ENCODE data around the gene KLK8.

Gene KLK8, protein sequence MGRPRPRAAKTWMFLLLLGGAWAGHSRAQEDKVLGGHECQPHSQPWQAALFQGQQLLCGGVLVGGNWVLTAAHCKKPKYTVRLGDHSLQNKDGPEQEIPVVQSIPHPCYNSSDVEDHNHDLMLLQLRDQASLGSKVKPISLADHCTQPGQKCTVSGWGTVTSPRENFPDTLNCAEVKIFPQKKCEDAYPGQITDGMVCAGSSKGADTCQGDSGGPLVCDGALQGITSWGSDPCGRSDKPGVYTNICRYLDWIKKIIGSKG

DNA sequence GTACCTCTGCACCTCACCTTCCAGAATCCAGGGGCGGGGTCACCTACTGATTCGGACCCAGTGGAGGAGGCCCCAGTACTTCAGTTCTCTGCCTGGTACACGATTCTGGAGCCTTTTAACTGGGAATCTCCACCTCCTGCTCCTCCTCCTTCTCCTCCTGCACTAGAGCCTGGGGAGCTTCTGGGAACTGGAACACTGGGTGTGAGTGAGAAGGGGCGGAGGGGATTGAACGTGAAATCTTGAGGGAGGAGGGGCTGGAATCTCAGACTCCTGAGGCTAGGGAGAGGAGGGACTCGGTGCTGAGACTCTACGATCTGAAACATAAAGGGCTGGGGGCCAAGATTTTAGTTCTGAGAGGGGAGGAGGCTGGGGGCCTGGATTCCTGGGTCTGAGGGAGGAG, at the start of gene KLK8:
KLK8 (minus strand) TSS at position 90 of the 400 bp plus-strand sequence. CDS start 437 bp downstream, outside the sequence.
- no peak for DNase-seq

DNA sequence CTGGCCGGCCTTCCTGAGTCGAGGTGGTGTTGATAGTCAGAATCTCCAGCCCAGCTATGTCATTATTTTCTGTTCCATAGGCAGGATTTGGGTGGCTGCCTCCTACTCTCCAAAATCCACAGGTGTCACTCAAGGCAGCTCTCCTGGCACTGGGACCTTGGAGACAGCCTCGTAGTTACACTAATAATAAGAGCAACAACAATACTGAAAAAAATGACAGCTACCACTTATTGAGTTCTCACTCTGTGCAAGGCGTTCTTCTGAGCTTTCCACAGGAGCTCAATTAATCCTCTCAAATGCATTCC, 45.6 kb upstream of the KLK8 start:
- DNase-seq: no peak

DNA sequence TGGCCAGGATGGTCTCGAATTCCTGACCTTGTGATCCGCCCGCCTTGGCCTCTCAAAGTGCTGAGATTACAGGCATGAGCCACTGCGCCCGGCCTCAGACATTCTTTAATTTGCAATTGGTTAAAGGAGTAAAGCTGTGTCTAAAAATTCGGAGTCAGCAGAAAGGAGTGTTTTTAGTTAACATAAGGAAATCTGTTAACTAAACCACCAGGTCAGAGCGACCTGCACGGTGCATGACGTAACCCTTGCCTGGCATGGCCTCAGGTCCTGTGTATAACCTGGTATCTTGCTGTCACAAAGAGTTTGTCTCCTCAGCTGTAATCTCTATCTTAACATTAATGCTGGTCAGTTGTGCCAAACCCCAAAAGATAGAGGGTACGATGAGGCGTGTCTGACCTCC, 42.9 kb upstream of the KLK8 start:
- DNase-seq: no peak

DNA sequence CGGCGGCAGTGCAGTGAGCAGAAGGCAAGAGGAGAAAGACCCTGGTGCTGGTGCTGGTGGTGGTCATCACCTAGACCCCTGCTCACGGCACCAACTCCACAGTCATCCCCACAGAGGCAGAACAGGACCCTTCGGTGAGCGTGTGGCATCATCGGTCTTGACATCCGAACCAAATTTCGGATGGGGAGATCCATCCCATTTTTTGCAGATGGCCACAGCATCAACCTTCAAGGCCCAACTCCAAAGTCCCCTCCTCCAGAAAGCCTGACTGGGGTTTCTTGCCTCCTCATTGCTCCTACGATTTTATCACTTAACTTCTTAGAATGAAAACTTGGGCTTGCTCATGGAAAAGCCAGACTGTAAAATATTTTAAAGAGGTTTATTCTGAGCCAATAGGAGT, 42.1 kb upstream of the KLK8 start:
- no peak for DNase-seq

DNA sequence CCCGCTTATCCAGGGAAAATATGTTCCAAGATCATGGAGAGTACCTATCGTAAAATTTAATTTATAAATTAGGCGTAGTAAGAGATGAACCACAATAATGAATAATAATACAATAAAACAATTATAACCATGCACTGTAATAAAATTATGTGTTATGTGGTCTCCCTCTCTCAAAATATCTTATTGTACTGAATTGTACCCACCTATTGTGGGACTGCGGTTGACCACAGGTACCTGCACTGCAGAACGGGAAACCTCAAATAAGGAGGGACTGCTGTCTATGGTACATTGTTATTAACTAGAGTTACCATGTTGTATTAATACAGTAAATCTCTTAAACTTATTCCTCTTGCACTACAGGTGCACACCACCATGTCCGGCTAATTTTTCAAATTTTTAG, 38.7 kb upstream of the KLK8 start:
- no peak for DNase-seq

DNA sequence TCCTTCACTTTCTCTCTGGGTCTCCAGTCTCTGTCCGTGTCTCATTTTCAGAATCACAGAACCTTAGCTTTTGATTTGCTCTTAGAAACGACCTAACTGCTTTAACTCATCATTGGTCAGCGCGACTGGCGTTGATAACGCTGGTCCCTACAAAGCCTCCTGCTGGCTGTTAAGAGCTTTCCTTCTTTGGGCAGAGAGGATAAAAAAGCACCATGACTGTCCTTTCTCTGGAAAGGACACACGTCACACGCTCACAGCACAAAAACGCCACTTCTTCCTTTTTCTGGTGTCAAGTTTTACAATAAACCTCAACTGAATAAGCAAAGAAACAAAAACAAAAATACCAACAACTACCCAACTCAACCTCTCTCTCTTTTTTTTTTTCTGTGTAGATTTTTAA, 35.1 kb upstream of the KLK8 start:
- no peak for DNase-seq

DNA sequence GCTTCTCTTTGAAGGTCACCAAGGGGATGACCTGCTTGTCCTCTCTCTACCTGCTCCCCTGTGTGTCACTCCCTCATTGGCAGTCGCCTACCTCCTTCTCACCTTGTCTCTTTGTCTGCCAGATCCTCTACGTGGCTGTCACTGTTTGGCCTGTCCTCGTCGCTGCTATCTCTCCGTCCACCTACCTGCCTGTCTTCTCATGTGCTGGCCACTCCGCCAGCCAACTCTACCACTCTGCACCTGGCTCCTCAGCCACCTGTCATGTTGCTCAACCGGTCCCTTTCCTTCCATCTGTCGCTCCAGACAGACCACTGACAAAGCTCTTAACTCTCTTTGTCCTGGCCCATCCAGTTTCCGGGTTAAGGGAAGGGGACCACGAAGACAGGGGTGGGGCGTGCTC, 33.3 kb upstream of the KLK8 start, which contains the start of gene KLK12:
KLK12 (minus strand) TSS at position 299 of the 400 bp plus-strand sequence. CDS start 381 bp downstream, outside the sequence.
- DNase-seq: peak; percentile 69

DNA sequence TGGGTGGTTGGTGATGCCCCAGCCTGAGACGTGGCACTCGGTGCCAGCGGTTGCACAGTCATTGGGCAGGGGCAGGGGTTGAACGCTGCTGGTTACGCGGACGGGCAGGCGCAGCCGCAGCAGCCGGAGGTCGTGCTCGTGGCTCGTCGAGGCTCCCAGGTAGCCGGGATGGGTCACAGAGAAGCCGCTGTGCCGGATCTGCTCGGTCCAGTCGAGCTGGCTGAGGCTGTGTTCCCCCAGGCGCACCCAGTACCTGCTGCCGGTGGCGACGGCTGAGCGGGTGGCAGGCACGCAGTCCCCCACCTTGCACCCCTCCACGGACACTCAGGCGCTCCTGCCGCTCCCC, 30.4 kb upstream of the KLK8 start:
- no peak for DNase-seq

DNA sequence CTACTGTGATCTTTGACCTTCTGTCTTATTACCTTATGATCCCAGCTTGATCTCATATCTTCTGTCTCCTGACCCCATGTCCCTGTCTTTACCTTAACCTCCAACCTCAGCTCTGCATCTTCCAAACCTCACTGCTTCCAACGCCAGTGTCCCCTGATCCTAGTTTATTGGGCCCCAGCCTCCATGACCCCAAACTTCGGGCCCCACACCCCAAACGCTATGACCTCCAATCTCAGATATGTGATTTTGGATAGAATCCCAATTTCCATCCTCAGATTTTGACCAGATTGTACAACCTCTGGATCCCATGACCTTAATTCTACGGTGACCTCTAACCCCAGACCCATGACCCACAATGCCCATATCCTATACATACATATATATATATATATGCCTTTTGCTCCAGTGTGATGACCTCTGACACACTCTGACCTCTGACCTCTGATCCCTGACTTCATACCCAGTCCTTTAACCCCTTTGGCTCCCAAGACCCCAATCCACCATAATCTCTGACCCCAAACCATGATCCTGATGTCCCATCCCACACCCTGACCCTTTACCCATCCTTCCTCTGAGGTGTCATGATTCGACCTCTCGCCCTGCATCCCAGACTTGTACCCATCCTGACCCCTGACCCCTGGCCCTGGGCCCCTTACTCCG, 29.9 kb upstream of the KLK8 start:
- DNase-seq: no peak

DNA sequence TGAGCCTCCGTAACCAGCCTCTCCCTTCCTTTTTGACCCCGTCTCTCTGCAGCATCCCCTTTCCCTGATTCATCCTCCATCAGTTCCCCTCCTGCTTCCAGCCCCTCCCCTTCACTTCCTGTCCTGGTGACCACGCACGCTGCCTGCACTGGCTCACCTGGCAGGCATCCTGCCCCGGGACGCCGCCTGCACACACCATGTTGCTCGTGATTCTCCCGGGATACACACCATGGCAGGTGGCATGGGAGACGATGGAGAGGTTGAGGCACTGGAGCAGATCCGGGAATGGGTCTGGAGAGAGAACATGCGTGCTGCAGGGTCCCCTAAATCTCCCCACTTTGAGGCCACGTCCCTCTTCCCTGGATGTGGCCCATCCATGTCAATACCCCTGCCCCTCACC, 29.2 kb upstream of the KLK8 start:
- no peak for DNase-seq

DNA sequence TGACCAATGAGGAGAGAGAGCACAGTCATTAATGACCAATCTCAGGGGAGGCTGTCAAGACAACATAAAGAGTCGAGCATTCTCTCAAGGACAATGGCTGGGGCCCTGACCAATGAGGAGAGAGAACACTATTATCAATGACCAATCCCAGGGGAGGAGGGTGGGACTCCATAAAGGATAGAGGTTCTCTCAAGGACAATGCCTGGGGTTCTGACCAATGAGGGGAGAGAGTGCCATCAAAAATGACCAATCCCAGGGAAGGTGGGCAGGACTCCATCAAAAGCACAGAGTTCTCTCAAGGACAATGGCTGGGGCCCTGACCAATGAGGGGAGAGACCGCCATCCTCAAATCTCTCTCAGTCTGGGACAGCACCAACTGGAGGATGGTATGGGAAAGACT, 28.3 kb upstream of the KLK8 start:
- DNase-seq: no peak

DNA sequence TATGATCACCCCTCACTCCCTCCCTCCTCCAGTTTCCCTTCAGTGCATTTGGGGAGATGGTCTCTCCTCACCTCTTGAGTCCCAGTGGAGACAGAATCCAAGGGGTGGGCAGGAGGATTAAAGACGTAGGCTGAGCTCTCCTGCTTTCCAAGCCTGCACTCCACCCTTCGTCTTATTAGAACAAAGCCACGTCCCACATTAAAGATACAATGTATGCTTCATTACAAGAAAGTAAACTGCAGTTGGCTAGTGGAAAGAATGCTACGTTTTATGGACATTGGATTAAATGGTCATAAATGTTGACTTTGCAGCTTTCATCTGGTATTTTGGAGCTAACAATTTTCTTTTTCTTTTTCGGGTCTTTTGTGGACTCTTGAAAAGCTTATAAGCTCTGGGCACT, 26.5 kb upstream of the KLK8 start:
- DNase-seq: no peak

DNA sequence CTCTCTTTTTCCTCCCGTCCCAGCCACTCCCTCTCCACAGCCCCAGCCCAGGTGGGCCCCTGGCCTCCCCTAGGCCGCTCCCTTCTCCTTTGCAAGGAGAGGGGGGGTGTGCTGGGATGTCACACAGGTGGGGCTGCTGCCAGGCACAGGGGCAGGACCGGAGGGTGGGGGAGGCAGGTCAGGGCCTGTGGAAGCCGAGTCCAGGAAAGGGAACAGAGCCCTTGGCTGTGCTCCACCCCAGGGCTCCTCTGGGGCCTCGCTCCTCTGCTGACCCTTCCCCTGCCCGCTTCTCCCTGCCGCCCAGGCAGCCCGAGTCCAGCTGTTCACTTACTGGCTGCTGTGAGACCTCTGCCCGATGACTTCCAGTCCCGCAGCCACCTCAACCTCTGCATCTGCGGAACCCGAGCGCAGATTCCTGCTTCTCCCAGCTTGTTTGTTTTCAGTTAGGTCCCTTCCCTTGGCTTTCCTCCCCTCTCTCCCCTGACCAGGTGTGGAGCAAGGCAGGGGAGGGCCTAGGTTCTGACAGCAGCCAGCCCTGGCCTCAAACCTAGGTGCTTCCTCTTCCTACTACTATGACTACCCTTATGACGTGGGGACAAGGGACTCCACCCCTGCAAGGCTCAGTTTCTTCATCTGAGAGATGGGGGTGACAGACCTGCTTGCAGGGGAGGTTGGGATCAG, 25.9 kb upstream of the KLK8 start:
- peak; percentile 20 for DNase-seq

DNA sequence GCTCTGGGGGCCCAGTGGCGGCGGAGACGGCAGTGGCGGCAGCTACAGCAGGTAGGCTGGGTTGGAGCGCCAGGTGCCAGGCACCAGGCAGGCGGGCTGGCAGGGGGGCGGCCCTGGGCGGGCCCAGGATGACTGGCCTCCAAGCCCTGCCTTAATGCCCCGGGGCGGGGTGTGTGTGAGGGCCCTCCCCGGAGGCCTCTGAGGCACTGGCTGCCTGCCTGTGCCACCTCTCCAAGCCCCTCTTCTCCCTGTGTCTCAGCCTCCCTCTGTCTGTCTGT, 25.1 kb upstream of the KLK8 start, which contains the start of gene KLK11:
KLK11 (minus strand) TSS at position 63 of the 278 bp plus-strand sequence. CDS start 985 bp downstream, outside the sequence.
- DNase-seq: peak; percentile 48

DNA sequence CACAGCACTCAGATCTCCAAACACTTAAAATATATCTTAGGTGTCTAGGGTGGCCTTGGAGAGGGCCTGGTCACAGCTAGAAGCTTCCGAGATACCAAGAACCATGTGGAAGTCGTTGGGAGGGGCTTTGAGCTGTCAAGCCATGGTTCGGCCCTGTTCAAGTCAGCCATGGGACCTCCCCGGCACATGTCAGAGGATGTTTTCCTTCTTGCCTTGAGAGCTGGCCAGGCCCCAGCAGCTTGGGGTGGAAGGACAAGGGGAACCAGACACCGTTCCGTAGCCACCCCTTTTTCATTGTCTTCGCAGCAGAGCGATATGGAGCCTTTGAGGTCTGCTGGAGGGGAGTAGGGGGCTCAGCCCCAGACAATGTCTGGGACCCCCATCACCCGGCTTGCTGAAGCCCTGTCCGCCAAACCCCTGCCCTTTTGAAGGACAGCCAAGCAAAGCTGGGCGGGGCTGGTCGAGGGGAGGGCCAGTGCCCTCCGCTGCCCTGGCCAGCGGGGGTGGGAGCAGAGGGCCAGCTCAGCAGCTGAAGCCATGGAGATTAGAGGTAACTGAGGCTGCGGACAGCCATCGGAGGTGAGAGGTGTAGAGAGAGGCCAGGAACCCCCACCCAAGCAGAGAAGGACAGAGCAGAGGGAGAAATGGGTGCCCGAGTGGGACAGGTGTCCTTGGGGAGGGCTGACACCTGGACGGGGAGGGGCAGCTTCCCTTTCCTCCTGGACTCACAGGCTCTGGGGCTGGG, 24.6 kb upstream of the KLK8 start:
- DNase-seq: peak; percentile 35

DNA sequence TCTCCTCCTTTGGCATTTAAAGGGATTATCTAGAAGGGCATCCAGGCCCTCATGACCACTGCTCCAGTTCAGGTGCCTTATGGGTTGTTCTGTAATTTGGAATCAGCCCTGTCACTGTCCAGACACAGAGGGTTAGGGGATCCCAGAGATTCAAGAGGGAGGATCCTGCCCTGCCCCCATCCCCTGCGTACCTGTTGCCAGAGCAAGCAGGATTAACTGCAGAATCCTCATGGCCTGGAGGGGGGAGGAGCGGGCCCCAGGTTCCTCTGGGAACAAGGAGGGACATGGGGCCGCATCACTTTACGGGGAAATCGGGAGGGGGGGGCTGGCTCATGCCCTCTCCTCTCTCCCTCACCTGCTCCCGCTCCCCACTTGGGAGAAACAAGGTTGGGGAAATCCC, 24.0 kb upstream of the KLK8 start:
- no peak for DNase-seq

DNA sequence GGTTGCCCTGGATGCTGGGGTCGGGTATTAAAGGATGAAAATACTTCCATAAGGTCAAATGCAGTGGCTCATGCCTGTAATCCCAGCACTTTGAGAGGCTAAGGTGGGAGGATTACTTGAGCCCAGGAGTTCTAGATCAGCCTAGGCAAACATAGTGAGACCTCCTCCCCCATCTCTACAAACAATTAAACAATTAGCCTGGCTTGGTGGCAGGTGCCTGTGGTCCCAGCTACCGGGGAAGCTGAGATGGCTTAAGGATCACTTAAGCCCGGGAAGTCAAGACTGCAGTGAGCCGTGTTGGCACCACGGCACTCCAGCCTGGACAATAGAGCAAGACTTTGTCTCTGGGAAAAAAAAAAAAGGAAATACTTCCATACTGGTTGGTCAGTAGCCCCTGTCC, 23.5 kb upstream of the KLK8 start:
- peak; percentile 69 for DNase-seq

DNA sequence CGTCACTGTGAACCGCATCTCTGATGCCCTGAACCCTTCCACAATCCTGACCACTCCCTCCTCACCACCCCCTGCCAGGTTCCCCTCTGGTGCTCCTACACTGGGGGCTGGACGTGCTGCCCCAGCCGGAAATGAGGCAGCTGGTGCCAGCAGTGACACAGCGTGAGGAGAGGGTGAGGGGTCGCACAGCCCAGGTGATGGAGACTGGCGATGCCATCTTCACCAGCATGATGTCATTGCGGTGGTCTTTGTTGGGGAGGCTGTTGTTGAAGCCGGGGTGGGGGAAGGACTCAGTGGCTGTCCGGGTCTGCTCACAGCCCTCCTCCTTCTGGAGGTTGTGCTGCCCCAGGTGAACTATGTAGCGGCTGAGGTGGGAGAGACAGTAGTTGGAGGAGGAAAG, 22.5 kb upstream of the KLK8 start:
- no peak for DNase-seq

DNA sequence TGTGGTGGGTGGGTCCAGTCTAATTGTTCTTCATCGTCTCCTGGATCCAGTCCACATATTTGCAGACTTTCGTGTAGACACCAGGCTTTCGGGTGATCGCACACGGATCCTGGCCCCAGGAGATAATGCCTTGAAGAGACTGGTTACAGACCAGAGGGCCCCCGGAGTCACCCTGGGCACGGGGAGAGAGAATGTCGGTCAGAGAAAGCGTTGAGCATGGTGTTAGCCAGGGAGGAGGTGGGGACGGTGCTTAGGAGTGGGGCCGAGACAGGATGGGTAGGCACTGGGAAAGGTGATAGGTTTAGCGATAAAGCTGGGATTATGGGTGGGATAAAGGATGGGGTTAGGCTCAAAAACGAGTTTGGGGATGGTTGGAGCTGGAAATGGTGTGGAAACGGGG, 21.1 kb upstream of the KLK8 start:
- no peak for DNase-seq

DNA sequence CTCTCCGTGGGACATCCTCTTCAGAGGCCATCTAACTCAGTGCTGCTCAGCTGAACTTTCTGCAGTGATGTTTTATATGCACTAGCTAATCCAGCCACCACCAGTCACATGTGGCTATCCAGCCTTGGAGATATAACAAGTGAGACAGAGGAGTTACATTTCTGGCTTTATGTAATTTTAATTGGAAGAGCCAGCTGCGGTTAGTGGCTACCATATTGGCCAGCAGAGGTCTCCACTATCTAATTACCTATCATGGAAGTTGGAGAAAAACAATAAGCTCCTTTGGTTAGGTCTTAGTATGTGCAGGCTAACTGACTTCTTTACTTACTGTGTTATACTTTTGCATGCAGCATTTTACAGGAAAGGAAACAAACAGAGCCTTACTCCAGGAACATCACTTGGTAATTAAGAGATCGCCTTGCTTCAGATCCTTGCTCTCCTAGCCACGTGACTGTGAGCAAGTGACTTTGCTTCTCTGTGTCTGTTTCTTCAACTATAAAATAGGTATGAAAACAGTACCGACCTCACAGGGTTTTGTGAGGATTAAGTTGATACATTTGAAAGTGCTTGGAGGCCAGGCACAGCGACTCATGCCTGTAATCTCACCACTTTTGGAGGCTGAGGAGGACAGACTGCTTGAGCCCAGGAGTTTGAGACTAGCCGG, 19.7 kb upstream of the KLK8 start:
- no peak for DNase-seq

DNA sequence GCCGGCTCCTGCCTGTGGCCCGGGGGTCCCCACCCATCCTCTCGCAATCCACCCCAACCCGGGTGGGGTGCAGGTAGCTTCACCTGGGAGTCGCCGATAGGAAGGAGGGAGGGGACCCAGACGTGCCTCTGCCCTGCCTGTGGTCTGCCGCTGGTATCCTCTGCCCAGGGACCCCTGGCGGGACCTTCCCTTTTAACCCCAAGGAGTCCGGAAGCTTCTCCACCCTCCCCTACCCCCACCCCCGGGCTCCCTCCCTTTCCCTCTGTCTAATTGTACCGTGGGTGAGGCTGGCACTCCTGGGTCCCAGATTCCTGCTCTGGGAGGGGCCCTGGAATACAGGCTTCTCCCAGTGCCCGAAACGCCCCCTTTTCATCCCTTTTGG, 18.1 kb upstream of the KLK8 start, which contains the start of gene KLK10:
KLK10 (minus strand) TSS at position 166 of the 382 bp plus-strand sequence. CDS start 579 bp downstream, outside the sequence.
- no peak for DNase-seq

DNA sequence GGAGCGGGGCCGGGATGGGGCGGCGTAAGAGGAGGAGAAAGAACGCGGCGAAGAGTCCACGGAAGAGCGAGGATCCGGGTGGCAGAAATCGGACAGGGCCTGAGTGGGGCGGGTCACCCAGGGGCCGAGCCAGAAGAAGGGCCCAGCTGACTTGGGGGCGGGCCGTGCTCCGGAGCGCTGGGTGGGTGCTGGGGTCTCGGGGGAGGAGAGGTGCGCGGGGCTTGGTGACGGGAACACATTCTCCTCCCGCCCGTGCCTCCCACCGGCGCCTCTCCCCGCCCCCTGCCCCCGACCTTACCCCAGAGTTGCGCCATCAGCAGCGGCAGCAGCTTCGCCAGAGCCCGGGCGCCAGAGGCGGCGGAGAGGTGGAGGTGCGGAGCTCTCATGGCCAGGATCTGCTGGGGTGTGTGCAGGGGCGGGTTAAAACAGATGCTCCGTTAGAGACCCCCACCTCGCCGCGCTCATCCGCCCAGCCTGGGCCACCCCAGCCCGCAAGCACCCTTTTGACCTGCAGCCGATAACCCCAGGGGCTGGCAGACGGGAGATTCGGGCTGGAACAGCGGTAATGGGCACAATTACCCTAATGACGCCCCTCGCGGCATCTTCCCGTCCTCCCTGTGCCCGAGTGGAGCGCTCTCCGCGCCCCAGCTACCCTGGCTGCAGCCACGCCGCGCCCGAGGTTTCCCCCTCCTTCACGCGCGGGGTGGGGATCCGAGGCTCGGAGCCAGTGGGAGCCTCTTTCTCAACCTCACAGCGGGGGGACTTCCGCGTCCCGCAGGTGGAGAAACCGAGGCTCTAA, 17.5 kb upstream of the KLK8 start:
- DNase-seq: no peak

All from DMS79 (cell line).